A549 (cell line): Measurements from ENCODE around the gene TCF25. TPM values are rescaled to one million over a fixed set of nuclear protein-coding genes. Genes with fewer than 3 reads are reported as not detected.

ENCODE experiments used
- ATAC-seq, 2 experiments: fragments of 200-7000 bp in 1 of 2; fragments of >200 bp in 1 of 2; cut with Nextera tagmentation in 1 of 2; cut with Tn5 transposase in 1 of 2; 3 replicates each; pipeline versions ENCODE4 v1.8.0 to v1.9.1; 2018 to 2020; ENCODE audit warnings: mild to moderate bottlenecking in 1 of 2, moderate library complexity in 1 of 2
- CTCF ChIA-PET: fragments of 300-600 bp; sonication (Branson Sonifier 250); formaldehyde crosslinking; extraction: SDS; loops from one replicate; lab custom pipeline; 2021; ENCODE audit warnings: antibody characterized with exemption, inconsistent platforms; lab: Yijun Ruan, JAX
- POLR2A ChIA-PET: fragments of 350-600 bp; formaldehyde crosslinking; extraction: SDS; loops from one replicate; lab custom pipeline; 2021; ENCODE audit warnings: antibody characterized with exemption, inconsistent platforms; lab: Yijun Ruan, JAX
- DNase-seq, 2 experiments: peaks; one replicate each; pipeline versions ENCODE4 v3.0.0 to v3.0.0-alpha.2; 2011 to 2016; ENCODE audit warnings: low read depth in 1 of 2, low spot score in 1 of 2
- FAIRE-seq: peaks from 2 replicates; lab custom pipeline; 2011; peaks lifted over from hg19 to GRCh38; lab: Jason Lieb, UNC
- H3K27ac ChIP-seq, 2 experiments: fragments of >200 bp; sonication (Bioruptor Twin); formaldehyde crosslinking; 3 replicates each; pipeline ENCODE4 v1.5.1; 2016 to 2017
- H3K4me1 ChIP-seq: fragments of >200 bp; sonication (Bioruptor Twin); formaldehyde crosslinking; 3 replicates; pipeline ENCODE4 v1.6.1; 2016
- H3K4me2 ChIP-seq: fragments of >200 bp; sonication (Bioruptor Twin); formaldehyde crosslinking; 3 replicates; pipeline ENCODE4 v1.6.1; 2016
- H3K4me3 ChIP-seq: fragments of >200 bp; sonication (Bioruptor Twin); formaldehyde crosslinking; 3 replicates; pipeline ENCODE4 v1.5.1; 2016
- H3K9me3 ChIP-seq: fragments of >200 bp; sonication (Bioruptor Twin); formaldehyde crosslinking; 3 replicates; pipeline ENCODE4 v1.6.1; 2016
- CHD4 ChIP-seq: fragments of 200-600 bp; sonication (generic); IDR thresholded peaks from 2 replicates; pipeline ENCODE4 v1.6.1; 2016; ENCODE audit warnings: antibody characterized with exemption, mild to moderate bottlenecking, borderline replicate concordance
- EHF ChIP-seq: fragments of 250-450 bp; sonication (Bioruptor Pico); IDR thresholded peaks from 2 replicates; pipeline ENCODE4 v1.5.0; 2020; ENCODE audit warnings: mild to moderate bottlenecking
- EP300 ChIP-seq, 2 experiments: fragments of >200 bp; sonication (Bioruptor Twin); formaldehyde crosslinking; IDR thresholded peaks; 2 replicates in 1 of 2; 3 replicates in 1 of 2; pipeline ENCODE4 v1.6.1; 2016 to 2017
- FOSB ChIP-seq: fragments of 250-450 bp; sonication (Bioruptor Pico); IDR thresholded peaks from 2 replicates; pipeline ENCODE4 v1.5.0; 2020; ENCODE audit warnings: mild to moderate bottlenecking, moderate library complexity
- HEYL ChIP-seq: fragments of 250-450 bp; sonication (Bioruptor Pico); IDR thresholded peaks from 2 replicates; pipeline ENCODE4 v1.8.0; 2021; ENCODE audit warnings: mild to moderate bottlenecking, moderate library complexity
- HMGXB4 ChIP-seq: fragments of 250-450 bp; sonication (Bioruptor Pico); IDR thresholded peaks from 2 replicates; pipeline ENCODE4 v1.5.0; 2021; ENCODE audit warnings: mild to moderate bottlenecking, moderate library complexity, borderline replicate concordance
- HOXB13 ChIP-seq: fragments of 250-450 bp; sonication (Bioruptor Pico); IDR thresholded peaks from 2 replicates; pipeline ENCODE4 v1.5.0; 2020; ENCODE audit warnings: low read depth, mild to moderate bottlenecking, moderate library complexity
- JUNB ChIP-seq: fragments of >200 bp; sonication (Bioruptor Twin); formaldehyde crosslinking; IDR thresholded peaks from 2 replicates; pipeline ENCODE4 v1.6.1; 2016
- MAZ ChIP-seq: fragments of 150-350 bp; IDR thresholded peaks from 2 replicates; pipeline ENCODE4 v1.6.1; 2014; ENCODE audit warnings: antibody characterized with exemption, low read depth, low read length, borderline replicate concordance
- MYC ChIP-seq: IDR thresholded peaks from 2 replicates; pipeline ENCODE4 v1.6.1; 2012; ENCODE audit warnings: mild to moderate bottlenecking, inconsistent platforms, low read length, improper control_type of control experiment, borderline replicate concordance
- NFE2L2 ChIP-seq: fragments of 150-350 bp; conservative IDR thresholded peaks from 2 replicates; pipeline ENCODE4 v1.6.1; 2014; ENCODE audit warnings: low read length
- NPAS2 ChIP-seq: fragments of 250-450 bp; sonication (Bioruptor Pico); IDR thresholded peaks from 2 replicates; pipeline ENCODE4 v1.8.0; 2022; ENCODE audit warnings: mild to moderate bottlenecking, moderate library complexity, borderline replicate concordance
- PHF8 ChIP-seq: fragments of 200-600 bp; sonication (generic); IDR thresholded peaks from 2 replicates; pipeline ENCODE4 v1.6.1; 2016; ENCODE audit warnings: low read depth, mild to moderate bottlenecking, antibody characterized with exemption, moderate library complexity, borderline replicate concordance
- POLR2A ChIP-seq: IDR thresholded peaks from 2 replicates; pipeline ENCODE4 v1.6.1; 2012; ENCODE audit warnings: mild to moderate bottlenecking, low read length
- POLR2AphosphoS2 ChIP-seq: conservative IDR thresholded peaks from 2 replicates; pipeline ENCODE4 v1.6.1; 2012; ENCODE audit warnings: low read length, improper control_type of control experiment, inconsistent platforms
- RCOR1 ChIP-seq: fragments of 150-350 bp; IDR thresholded peaks from 2 replicates; pipeline ENCODE4 v1.6.1; 2014; ENCODE audit warnings: antibody characterized with exemption, low read length, low read depth
- RNF2 ChIP-seq: fragments of 200-600 bp; sonication (generic); IDR thresholded peaks from 2 replicates; pipeline ENCODE4 v1.6.1; 2016; ENCODE audit warnings: low read depth, mild to moderate bottlenecking, antibody characterized with exemption, moderate library complexity, borderline replicate concordance
- SMC3 ChIP-seq: fragments of >200 bp; sonication (Bioruptor Twin); formaldehyde crosslinking; IDR thresholded peaks from 3 replicates; pipeline ENCODE4 v1.6.1; 2018; ENCODE audit warnings: inconsistent platforms
- SREBF2 ChIP-seq: fragments of 450-650 bp; IDR thresholded peaks from 2 replicates; pipeline ENCODE4 v1.6.1; 2014; ENCODE audit warnings: mild to moderate bottlenecking, moderate library complexity
- TP53 ChIP-seq: fragments of 250-450 bp; sonication (Bioruptor Pico); IDR thresholded peaks from 2 replicates; pipeline ENCODE4 v1.5.0; 2021; ENCODE audit warnings: mild to moderate bottlenecking, moderate library complexity
- ZSCAN20 ChIP-seq: fragments of 250-450 bp; sonication (Bioruptor Pico); IDR thresholded peaks from 2 replicates; pipeline ENCODE4 v1.8.0; 2022; ENCODE audit warnings: mild to moderate bottlenecking, moderate library complexity
- WGBS: methylation state at CpG from one replicate; pipeline ENCODE4 v1.1.6; 2017; ENCODE audit errors: missing lambda C conversion rate; 5-methylcytosine and 5-hydroxymethylcytosine counted together
- polyA plus RNA-seq, 4 experiments: library from polyadenylated mRNA; depleted of rRNA in 3 of 4; stranded (reverse); fragments of >200 nt; fragmentation: RNase III in 1 of 4; extraction: RNeasy Plus Mini Kit Qiagen cat#74134 plus additional on column Dnase treatment in 1 of 4; gene quantifications; 2 replicates in 3 of 4; 3 replicates in 1 of 4; pipeline ENCODE4 v1.2.3, GENCODE V29; 2011 to 2017
- TF ChIP-seq, protein P1 (sequence below): IDR thresholded peaks from 2 replicates; pipeline ENCODE4 v1.6.1; 2012; ENCODE audit warnings: low read depth, borderline replicate concordance
- TF ChIP-seq, protein P2 (sequence below): fragments of 250-450 bp; sonication (Bioruptor Pico); IDR thresholded peaks from 2 replicates; pipeline ENCODE4 v1.5.0; 2020; ENCODE audit warnings: low read depth, mild to moderate bottlenecking, moderate library complexity
- TF ChIP-seq, protein P3 (sequence below): IDR thresholded peaks from 2 replicates; pipeline ENCODE4 v1.6.1; 2012
- TF ChIP-seq, protein P4 (sequence below): fragments of >200 bp; sonication (Bioruptor Twin); formaldehyde crosslinking; IDR thresholded peaks from 3 replicates; pipeline ENCODE4 v1.5.1; 2016

Gene TCF25
- polyA plus RNA-seq, 2 of the 4 experiments (the other 2 are of a cell fraction), result 125 TPM

- ChIA-PET CTCF (interaction anchor here (1.3 kb wide), 1 partner anchor 12 kb away, joined by 10 read pairs; no protein-coding TSS in a partner anchor), POLR2A (no interaction called here)
- H3K4me1 ChIP-seq, result no peaks in the 10 kb centered on the region
- FAIRE-seq (no peak), DNase-seq (no peak), ATAC-seq (no peak)
- TF ChIP-seq, protein P1, sequence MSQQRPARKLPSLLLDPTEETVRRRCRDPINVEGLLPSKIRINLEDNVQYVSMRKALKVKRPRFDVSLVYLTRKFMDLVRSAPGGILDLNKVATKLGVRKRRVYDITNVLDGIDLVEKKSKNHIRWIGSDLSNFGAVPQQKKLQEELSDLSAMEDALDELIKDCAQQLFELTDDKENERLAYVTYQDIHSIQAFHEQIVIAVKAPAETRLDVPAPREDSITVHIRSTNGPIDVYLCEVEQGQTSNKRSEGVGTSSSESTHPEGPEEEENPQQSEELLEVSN, result no peak
- TF ChIP-seq POLR2AphosphoS2 (no peak), HMGXB4 (no peak), ZSCAN20 (CRISPR knock-in tag) (no peak), RCOR1 (no peak), TP53 (CRISPR knock-in tag) (no peak), JUNB (no peak), MYC (no peak), HOXB13 (CRISPR knock-in tag) (no peak), POLR2A (no peak), SMC3 (no peak)
- TF ChIP-seq, protein P2, sequence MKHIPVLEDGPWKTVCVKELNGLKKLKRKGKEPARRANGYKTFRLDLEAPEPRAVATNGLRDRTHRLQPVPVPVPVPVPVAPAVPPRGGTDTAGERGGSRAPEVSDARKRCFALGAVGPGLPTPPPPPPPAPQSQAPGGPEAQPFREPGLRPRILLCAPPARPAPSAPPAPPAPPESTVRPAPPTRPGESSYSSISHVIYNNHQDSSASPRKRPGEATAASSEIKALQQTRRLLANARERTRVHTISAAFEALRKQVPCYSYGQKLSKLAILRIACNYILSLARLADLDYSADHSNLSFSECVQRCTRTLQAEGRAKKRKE, result no peak
- H3K4me3 ChIP-seq, result no peak overlapping the region
- no peak overlapping the region for H3K27ac ChIP-seq
- H3K4me2 ChIP-seq, result no peak overlapping the region
- H3K9me3 ChIP-seq, result no peaks in the 10 kb centered on the region
- 93% methylated on average over 11 of the region's 11 CpGs for WGBS
These were observed 24.4 kb upstream of the TCF25 start for GRCh38 chr16:89848974-89849373.

DNA sequence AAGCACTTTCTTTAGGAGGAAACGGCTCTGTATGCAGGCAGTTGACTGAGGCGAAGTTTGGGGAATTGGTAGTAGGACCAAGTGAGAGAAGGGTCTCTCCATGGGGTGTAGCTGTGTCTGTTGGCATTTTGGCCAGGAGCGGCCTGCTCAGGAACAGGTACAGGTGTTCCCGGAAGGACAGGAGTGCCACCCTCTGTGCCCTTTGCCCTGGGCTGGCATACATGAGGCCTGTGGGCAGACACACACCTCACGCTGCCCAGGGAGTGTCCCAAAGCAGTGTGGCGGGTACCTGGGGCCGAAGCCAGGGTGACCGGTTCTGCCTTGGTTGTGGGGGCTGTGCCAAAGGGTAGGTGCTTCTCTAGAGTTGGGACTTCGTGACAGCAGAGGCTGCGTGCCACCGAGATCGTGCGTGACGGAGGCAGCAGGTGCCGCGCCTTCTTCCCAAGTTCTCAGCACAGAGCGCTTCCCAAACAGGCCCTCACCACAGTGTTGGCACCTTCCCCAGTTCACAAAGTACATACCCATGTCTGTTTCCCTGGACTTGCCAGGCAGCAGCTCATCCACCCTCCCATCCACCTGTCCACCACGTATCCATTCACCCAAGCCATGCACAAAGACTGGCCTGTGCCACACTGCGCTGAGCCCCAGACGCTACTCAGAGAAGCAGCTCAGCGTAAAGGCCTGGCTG is 19.9 kb upstream of the TCF25 start:
- CTCF ChIA-PET, result interaction anchor here (0.7 to 1.4 kb wide), 4 partner anchors 8 to 225 kb away, joined by 3 to 6 read pairs (median 4); no protein-coding TSS in a partner anchor
- WGBS, result 94% methylated on average over 17 of the region's 21 CpGs
- no peak for ATAC-seq

More for the DNA sequence above, 19.9 kb upstream of the TCF25 start:
- POLR2A ChIA-PET, result interaction anchor here (1.1 kb wide), 1 partner anchor 20 kb away, joined by 7 read pairs; the partner anchor contains the start of gene TCF25
- no peak for FAIRE-seq
- no peak for TF ChIP-seq POLR2AphosphoS2
- TF ChIP-seq MAZ, result no peak
- TF ChIP-seq EHF (CRISPR knock-in tag), result no peak
- TF ChIP-seq, protein P3, sequence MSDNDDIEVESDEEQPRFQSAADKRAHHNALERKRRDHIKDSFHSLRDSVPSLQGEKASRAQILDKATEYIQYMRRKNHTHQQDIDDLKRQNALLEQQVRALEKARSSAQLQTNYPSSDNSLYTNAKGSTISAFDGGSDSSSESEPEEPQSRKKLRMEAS, result no peak
- TF ChIP-seq NPAS2, result no peak
- TF ChIP-seq HEYL (CRISPR knock-in tag), result no peak
- TF ChIP-seq FOSB, result no peak
- no peak for TF ChIP-seq HMGXB4
- no peak for TF ChIP-seq RNF2
- TF ChIP-seq EP300 (IDR thresholded peaks at IDR 0.05), result no peak
- TF ChIP-seq, protein P2, result no peak
- TF ChIP-seq CHD4, result no peak
- TF ChIP-seq PHF8, result no peak
- TF ChIP-seq MYC, result no peak
- no peak for TF ChIP-seq TP53 (CRISPR knock-in tag)
- TF ChIP-seq, protein P4, sequence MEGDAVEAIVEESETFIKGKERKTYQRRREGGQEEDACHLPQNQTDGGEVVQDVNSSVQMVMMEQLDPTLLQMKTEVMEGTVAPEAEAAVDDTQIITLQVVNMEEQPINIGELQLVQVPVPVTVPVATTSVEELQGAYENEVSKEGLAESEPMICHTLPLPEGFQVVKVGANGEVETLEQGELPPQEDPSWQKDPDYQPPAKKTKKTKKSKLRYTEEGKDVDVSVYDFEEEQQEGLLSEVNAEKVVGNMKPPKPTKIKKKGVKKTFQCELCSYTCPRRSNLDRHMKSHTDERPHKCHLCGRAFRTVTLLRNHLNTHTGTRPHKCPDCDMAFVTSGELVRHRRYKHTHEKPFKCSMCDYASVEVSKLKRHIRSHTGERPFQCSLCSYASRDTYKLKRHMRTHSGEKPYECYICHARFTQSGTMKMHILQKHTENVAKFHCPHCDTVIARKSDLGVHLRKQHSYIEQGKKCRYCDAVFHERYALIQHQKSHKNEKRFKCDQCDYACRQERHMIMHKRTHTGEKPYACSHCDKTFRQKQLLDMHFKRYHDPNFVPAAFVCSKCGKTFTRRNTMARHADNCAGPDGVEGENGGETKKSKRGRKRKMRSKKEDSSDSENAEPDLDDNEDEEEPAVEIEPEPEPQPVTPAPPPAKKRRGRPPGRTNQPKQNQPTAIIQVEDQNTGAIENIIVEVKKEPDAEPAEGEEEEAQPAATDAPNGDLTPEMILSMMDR, result no peak
- TF ChIP-seq SREBF2, result no peak
- TF ChIP-seq NFE2L2, result no peak
- Histone ChIP-seq H3K27ac (no peak overlapping the region), H3K4me3 (no peak overlapping the region), H3K4me2 (no peak overlapping the region), H3K4me1 (no peaks in the 10 kb centered on the region), H3K9me3 (no peaks in the 10 kb centered on the region)
- no peak for DNase-seq
